ENCODE measurements around the gene PBX1. TPM values are rescaled to one million over a fixed set of nuclear protein-coding genes. Genes with fewer than 3 reads are reported as not detected.

Gene PBX1
- polyA plus RNA-seq, 3 donors: 160 to 170 (median 165) TPM

- DNase-seq (ENCODE audit: extremely low read depth in 1 of 11, low read depth in 9 of 11, low spot score in 4 of 11): no peak
Observed at GRCh38 chr1:164755690-164756089, 196.7 kb downstream of the PBX1 start.

GRCh38 chr1:164756741-164757140, 197.8 kb downstream of the PBX1 start:
- DNase-seq (ENCODE audit: extremely low read depth in 1 of 11, low read depth in 9 of 11, low spot score in 4 of 11): no peak

- no peak for DNase-seq (ENCODE audit: extremely low read depth in 1 of 11, low read depth in 9 of 11, low spot score in 4 of 11)
Observed at GRCh38 chr1:164757625-164758024, 198.6 kb downstream of the PBX1 start.

- DNase-seq (ENCODE audit: extremely low read depth in 1 of 11, low read depth in 9 of 11, low spot score in 4 of 11): no peak
Observed at GRCh38 chr1:164759144-164759920, 200.3 kb downstream of the PBX1 start.

DNA sequence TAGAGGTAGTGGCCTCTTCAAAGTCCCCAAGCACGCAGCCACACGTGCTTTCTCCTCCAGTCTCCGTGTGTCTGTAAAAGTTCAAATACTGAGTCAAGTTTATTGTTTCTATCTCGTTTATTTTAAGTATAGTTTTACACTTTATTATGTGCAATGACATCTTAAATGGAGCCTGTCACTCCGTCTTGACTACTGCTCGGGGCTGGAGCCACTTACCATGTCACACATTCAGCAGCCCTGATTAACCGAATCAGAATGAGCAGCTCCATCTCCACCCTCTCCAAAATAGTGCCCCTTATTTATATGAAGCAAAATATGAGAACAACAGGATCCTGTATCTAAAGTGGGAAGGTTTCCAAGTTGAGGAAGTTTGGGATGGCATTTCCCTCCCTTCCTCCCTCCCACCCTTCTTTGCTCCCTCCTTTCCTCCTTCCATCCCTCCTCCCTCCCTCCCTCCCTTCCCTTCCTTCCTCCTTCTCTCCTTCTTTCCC, 201.0 kb downstream of the PBX1 start:
- DNase-seq (ENCODE audit: extremely low read depth in 1 of 11, low read depth in 9 of 11, low spot score in 4 of 11): no peak

DNA sequence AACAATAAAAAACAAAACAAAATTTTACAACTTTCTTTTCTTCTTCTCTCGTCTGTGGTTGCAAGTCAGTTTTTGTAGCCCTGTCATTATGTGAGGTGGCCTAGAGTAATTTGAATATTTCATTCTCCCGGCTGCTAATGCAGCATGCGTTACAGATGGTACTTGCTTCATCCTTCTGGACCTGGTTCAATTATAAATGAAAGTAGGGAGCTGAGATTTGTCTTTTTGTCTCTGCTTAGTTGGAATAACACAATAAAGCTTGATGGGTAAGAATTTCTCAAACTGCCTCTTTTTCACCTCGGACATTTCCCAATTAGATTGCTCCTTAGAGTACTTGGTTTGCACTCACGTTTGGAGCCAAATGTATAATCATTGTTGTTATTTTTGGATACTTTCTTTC, 201.6 kb downstream of the PBX1 start:
- no peak for DNase-seq (ENCODE audit: extremely low read depth in 1 of 11, low read depth in 9 of 11, low spot score in 4 of 11)

- DNase-seq (ENCODE audit: extremely low read depth in 1 of 11, low read depth in 9 of 11, low spot score in 4 of 11): no peak
Observed at GRCh38 chr1:164761009-164761408, 202.0 kb downstream of the PBX1 start.

GRCh38 chr1:164763098-164763497, 204.1 kb downstream of the PBX1 start:
- DNase-seq (ENCODE audit: extremely low read depth in 1 of 11, low read depth in 9 of 11, low spot score in 4 of 11): no peak

- no peak for DNase-seq (ENCODE audit: extremely low read depth in 1 of 11, low read depth in 9 of 11, low spot score in 4 of 11)
Observed at GRCh38 chr1:164764333-164764732, 205.3 kb downstream of the PBX1 start.

- no peak for DNase-seq (ENCODE audit: extremely low read depth in 1 of 11, low read depth in 9 of 11, low spot score in 4 of 11)
Observed at GRCh38 chr1:164765557-164765956, 206.6 kb downstream of the PBX1 start.

GRCh38 chr1:164765992-164766720, 207.2 kb downstream of the PBX1 start:
- no peak for DNase-seq (ENCODE audit: extremely low read depth in 1 of 11, low read depth in 9 of 11, low spot score in 4 of 11)

DNA sequence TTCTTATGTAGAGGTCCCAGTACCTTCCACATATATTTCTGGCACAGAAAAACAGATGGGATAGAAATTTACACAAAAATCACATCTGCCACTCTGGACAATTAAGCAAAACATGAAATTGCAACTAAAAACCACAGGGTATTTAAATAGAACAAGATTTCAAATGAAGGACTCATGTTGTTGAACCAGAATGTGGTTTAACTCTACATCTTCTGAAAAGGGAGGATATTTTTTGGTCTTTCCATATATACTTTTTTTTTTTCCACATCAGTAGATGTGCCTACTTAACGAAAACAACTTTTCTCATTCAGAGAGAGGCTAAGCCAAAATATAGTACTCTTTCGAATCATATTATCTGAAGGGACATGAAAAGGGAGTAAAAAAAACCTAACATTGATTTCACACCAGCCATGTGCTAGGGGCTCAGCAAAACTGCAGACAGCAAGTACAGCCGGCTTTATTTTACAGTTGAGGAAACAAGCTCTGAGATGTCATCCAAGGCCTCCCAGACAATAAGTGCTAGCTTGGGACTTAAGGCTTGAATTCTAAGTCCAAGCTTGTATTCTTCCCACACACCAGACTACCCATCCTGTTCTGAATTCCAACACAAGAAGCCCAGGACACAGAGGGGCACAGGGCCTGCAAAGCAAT, 208.9 kb downstream of the PBX1 start:
- no peak for DNase-seq (ENCODE audit: extremely low read depth in 1 of 11, low read depth in 9 of 11, low spot score in 4 of 11)

DNA sequence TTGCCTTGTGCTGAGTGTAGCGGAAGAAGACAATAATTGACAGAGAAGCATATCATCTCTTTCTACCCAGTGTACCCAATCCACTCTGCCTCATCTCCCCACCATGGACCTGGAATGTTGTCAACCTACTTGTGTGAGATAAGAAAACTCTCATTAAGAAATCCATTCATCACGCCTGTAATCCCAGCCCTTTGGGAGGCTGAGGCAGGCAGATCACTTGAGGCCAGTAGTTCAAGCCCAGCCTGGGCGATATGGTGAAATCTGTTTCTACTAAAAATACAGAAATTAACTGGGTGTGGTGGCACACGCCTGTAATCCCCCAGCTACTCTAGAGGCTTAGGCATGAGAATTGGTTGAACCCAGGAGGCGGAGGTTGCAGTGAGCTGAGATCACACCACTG, 209.6 kb downstream of the PBX1 start:
- no peak for DNase-seq (ENCODE audit: extremely low read depth in 1 of 11, low read depth in 9 of 11, low spot score in 4 of 11)

- no peak for DNase-seq (ENCODE audit: extremely low read depth in 1 of 11, low read depth in 9 of 11, low spot score in 4 of 11)
Observed at GRCh38 chr1:164769486-164770130, 210.6 kb downstream of the PBX1 start.

GRCh38 chr1:164770131-164770529, 211.1 kb downstream of the PBX1 start:
- no peak for DNase-seq (ENCODE audit: extremely low read depth in 1 of 11, low read depth in 9 of 11, low spot score in 4 of 11)

- no peak for DNase-seq (ENCODE audit: extremely low read depth in 1 of 11, low read depth in 9 of 11, low spot score in 4 of 11)
Observed at GRCh38 chr1:164771041-164771618, 212.1 kb downstream of the PBX1 start.

DNA sequence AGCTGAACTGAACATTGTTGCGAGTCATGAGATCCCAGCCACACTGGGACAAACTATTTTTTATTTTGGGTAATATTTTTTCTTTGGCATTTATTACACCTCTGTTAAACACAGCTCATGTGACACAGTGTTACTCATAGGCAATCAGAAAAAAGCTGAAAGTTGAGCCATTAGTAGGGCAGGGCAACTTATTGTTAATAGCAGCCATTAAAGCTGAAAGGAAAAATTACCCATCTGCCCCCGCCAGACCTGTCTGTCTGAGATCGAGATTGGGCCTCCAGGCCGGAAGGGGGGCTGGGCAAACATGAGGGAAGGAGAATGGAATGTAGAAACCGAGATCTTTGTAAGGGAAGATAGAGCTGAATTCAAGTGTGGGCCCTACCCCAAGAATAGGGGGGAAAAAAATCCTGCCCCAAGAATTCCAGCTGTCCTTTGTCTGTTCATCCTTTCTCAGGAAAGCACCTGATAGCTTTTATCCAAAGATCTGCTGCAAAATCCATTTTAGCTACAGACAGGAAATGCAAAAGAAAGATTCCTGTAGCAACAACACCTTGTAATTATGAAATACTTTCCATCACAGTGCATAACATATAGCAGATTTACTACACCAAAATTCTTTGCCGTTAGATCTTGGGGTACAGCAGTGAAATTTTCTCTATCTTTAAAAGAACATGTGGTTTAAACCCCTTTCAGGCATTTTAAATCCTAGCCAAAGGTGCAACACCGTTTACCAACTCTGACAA, 212.8 kb downstream of the PBX1 start:
- no peak for DNase-seq (ENCODE audit: extremely low read depth in 1 of 11, low read depth in 9 of 11, low spot score in 4 of 11)

DNA sequence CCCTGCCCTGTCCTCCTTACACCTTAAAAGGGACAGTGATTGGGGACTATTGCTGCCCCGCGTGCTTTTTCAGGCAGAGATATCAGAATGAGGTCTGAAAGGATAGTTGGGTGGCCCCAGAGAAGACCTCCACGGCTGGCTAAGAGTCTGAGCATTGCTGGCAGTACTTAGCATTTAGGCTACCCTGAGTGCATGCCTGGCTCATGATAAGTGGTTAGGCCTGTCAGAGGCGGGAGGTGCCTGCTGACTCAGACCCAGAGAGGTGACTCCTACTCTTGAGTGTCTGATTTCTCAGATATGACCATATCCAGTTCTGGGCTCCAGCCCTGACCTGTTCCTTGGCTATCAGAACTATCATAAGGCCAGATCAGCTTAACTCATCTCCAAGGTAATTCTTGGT, 213.7 kb downstream of the PBX1 start:
- DNase-seq (ENCODE audit: extremely low read depth in 1 of 11, low read depth in 9 of 11, low spot score in 4 of 11): no peak

DNA sequence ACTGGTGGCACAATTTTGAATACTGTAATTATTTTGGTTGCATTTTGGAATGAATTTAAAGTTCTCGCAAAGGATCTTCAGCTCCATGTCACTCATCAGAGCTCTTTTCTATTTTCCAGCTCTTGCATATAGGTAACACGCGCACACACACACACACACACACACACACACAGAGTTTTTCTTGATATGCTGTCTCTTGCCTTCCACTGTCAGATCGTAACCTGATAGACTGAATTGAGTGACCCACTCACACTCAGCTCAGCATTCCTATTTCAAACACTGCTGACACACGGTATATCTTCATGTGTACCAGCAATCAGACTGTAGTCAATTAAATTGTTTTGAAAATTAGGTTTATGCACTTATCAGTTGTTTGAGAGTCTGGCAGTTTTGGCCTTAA, 214.1 kb downstream of the PBX1 start:
- DNase-seq (ENCODE audit: extremely low read depth in 1 of 11, low read depth in 9 of 11, low spot score in 4 of 11): no peak

Measured in renal cortex interstitium (tissue), 11 donors.